Activated naive CD8-positive, alpha-beta T cell treated with anti-CD3 and anti-CD28 coated beads, Interleukin-2, amount 50 U/mL, for 24 hours (primary cell): ENCODE measurements around the gene MMP24.

Experiments used
- ATAC-seq: fragments of 150-1000 bp; cut with Tn5 transposase; one replicate; pipeline ENCODE4 v1.10.0; 2021
- DNase-seq: peaks from one replicate; pipeline ENCODE4 v3.0.0; 2021
- H3K27ac Mint-ChIP-seq: one replicate; pipeline ENCODE4 v1.8.0; 2021; ENCODE audit warnings: mild to moderate bottlenecking, mixed read lengths
- H3K27me3 Mint-ChIP-seq: one replicate; pipeline ENCODE4 v1.8.0; 2021; ENCODE audit warnings: mixed read lengths
- H3K36me3 Mint-ChIP-seq: one replicate; pipeline ENCODE4 v1.8.0; 2021; ENCODE audit warnings: low read depth, mixed read lengths
- H3K4me1 Mint-ChIP-seq: one replicate; pipeline ENCODE4 v1.8.0; 2021; ENCODE audit warnings: mixed read lengths
- H3K4me3 Mint-ChIP-seq: one replicate; pipeline ENCODE4 v1.8.0; 2021; ENCODE audit warnings: mild to moderate bottlenecking, moderate library complexity, mixed read lengths
- H3K9me3 Mint-ChIP-seq: one replicate; pipeline ENCODE4 v1.8.0; 2021; ENCODE audit warnings: mixed read lengths

The MMP24 gene

GRCh38 chr20:35286899-35287508 lies 60.5 kb downstream of the MMP24 start:
- ATAC-seq (no peak), DNase-seq (no peak)
- no peak overlapping the region for H3K4me3 Mint-ChIP-seq
- H3K27ac Mint-ChIP-seq: no peak overlapping the region
- H3K4me1 Mint-ChIP-seq: peaks cover 26% of the 10 kb centered on the region
- H3K36me3 Mint-ChIP-seq: peaks cover 14% of the 10 kb centered on the region
- H3K9me3 Mint-ChIP-seq: no peaks in the 10 kb centered on the region
- H3K27me3 Mint-ChIP-seq: no peaks in the 10 kb centered on the region

GRCh38 chr20:35287509-35288324 lies 61.2 kb downstream of the MMP24 start:
- Mint-ChIP-seq H3K27me3 (peaks cover under 1% of the 10 kb centered on the region), H3K4me1 (peaks cover 22% of the 10 kb centered on the region), H3K27ac (no peak overlapping the region), H3K9me3 (no peaks in the 10 kb centered on the region), H3K4me3 (no peak overlapping the region), H3K36me3 (peaks cover 9% of the 10 kb centered on the region)
- no peak for DNase-seq
- ATAC-seq: no peak

GRCh38 chr20:35288325-35289060 lies 62.0 kb downstream of the MMP24 start:
- Mint-ChIP-seq H3K27ac (no peak overlapping the region), H3K4me3 (no peak overlapping the region), H3K27me3 (peaks cover 2% of the 10 kb centered on the region), H3K36me3 (peaks cover 6% of the 10 kb centered on the region), H3K4me1 (peaks cover 17% of the 10 kb centered on the region), H3K9me3 (no peaks in the 10 kb centered on the region)
- no peak for DNase-seq
- no peak for ATAC-seq

GRCh38 chr20:35290186-35290886 lies 63.8 kb downstream of the MMP24 start:
- H3K9me3 Mint-ChIP-seq: no peaks in the 10 kb centered on the region
- DNase-seq (no peak), ATAC-seq (no peak)
- H3K36me3 Mint-ChIP-seq: no peaks in the 10 kb centered on the region
- peaks cover 7% of the 10 kb centered on the region for H3K4me1 Mint-ChIP-seq
- no peak overlapping the region for H3K27ac Mint-ChIP-seq
- H3K27me3 Mint-ChIP-seq: peaks cover 2% of the 10 kb centered on the region
- no peak overlapping the region for H3K4me3 Mint-ChIP-seq

- Mint-ChIP-seq H3K4me3 (no peak overlapping the region), H3K27ac (no peak overlapping the region), H3K27me3 (peaks cover 2% of the 10 kb centered on the region), H3K4me1 (peaks cover 2% of the 10 kb centered on the region), H3K9me3 (no peaks in the 10 kb centered on the region), H3K36me3 (no peaks in the 10 kb centered on the region)
- ATAC-seq (no peak), DNase-seq (no peak)
Measured at GRCh38 chr20:35290887-35291417, 64.5 kb downstream of the MMP24 start.

- ATAC-seq (no peak), DNase-seq (no peak)
- Mint-ChIP-seq H3K4me1 (no peaks in the 10 kb centered on the region), H3K4me3 (no peak within 1 kb of the TSS), H3K9me3 (no peaks in the 10 kb centered on the region), H3K36me3 (no peaks in the 10 kb centered on the region), H3K27ac (no peak within 1 kb of the TSS), H3K27me3 (peaks cover 2% of the 10 kb centered on the region)
Measured at GRCh38 chr20:35291654-35292503, 65.4 kb downstream of the MMP24 start, which contains the start of gene FAM83C. FAM83C (minus strand) TSS chr20:35292425; CDS start chr20:35292304, 121 bp downstream.

GRCh38 chr20:35292504-35293285 lies 66.2 kb downstream of the MMP24 start:
- Mint-ChIP-seq H3K4me1 (no peaks in the 10 kb centered on the region), H3K27me3 (peaks cover 2% of the 10 kb centered on the region), H3K36me3 (no peaks in the 10 kb centered on the region), H3K27ac (no peak overlapping the region), H3K4me3 (no peak overlapping the region), H3K9me3 (no peaks in the 10 kb centered on the region)
- DNase-seq (no peak), ATAC-seq (no peak)

GRCh38 chr20:35293303-35294292 lies 67.1 kb downstream of the MMP24 start:
- no peak overlapping the region for H3K4me3 Mint-ChIP-seq
- no peaks in the 10 kb centered on the region for H3K4me1 Mint-ChIP-seq
- peaks cover 2% of the 10 kb centered on the region for H3K27me3 Mint-ChIP-seq
- ATAC-seq (no peak), DNase-seq (no peak)
- H3K27ac Mint-ChIP-seq: no peak overlapping the region
- H3K9me3 Mint-ChIP-seq: no peaks in the 10 kb centered on the region
- no peaks in the 10 kb centered on the region for H3K36me3 Mint-ChIP-seq

- no peak overlapping the region for H3K27ac Mint-ChIP-seq
- H3K4me3 Mint-ChIP-seq: no peak overlapping the region
- H3K4me1 Mint-ChIP-seq: no peaks in the 10 kb centered on the region
- no peak for ATAC-seq
- no peak for DNase-seq
- H3K9me3 Mint-ChIP-seq: no peaks in the 10 kb centered on the region
- H3K27me3 Mint-ChIP-seq: peaks cover 2% of the 10 kb centered on the region
- H3K36me3 Mint-ChIP-seq: no peaks in the 10 kb centered on the region
Measured at GRCh38 chr20:35294293-35294685, 67.8 kb downstream of the MMP24 start.

GRCh38 chr20:35295058-35295457 lies 68.6 kb downstream of the MMP24 start:
- no peak for ATAC-seq
- H3K4me1 Mint-ChIP-seq: no peaks in the 10 kb centered on the region
- H3K9me3 Mint-ChIP-seq: no peaks in the 10 kb centered on the region

GRCh38 chr20:35295674-35296073 lies 69.2 kb downstream of the MMP24 start:
- no peaks in the 10 kb centered on the region for H3K36me3 Mint-ChIP-seq
- no peaks in the 10 kb centered on the region for H3K9me3 Mint-ChIP-seq
- H3K4me3 Mint-ChIP-seq: no peak overlapping the region
- DNase-seq: no peak
- no peak for ATAC-seq
- peaks cover 2% of the 10 kb centered on the region for H3K27me3 Mint-ChIP-seq
- no peak overlapping the region for H3K27ac Mint-ChIP-seq
- H3K4me1 Mint-ChIP-seq: no peaks in the 10 kb centered on the region

More at GRCh38 chr20:35295058-35295457, 68.6 kb downstream of the MMP24 start:
- Mint-ChIP-seq H3K36me3 (no peaks in the 10 kb centered on the region), H3K27me3 (peaks cover 2% of the 10 kb centered on the region), H3K27ac (no peak overlapping the region), H3K4me3 (no peak overlapping the region)
- DNase-seq: no peak

GRCh38 chr20:35296101-35296554 lies 69.6 kb downstream of the MMP24 start:
- H3K36me3 Mint-ChIP-seq: no peaks in the 10 kb centered on the region
- H3K9me3 Mint-ChIP-seq: no peaks in the 10 kb centered on the region
- peaks cover 2% of the 10 kb centered on the region for H3K27me3 Mint-ChIP-seq
- DNase-seq (no peak), ATAC-seq (no peak)
- no peak overlapping the region for H3K27ac Mint-ChIP-seq
- no peak overlapping the region for H3K4me3 Mint-ChIP-seq
- no peaks in the 10 kb centered on the region for H3K4me1 Mint-ChIP-seq
